HG02759 (cell line): ENCODE results near the gene FOXRED1.

Source experiments
- ATAC-seq: cut with Tn5 transposase; IDR thresholded peaks from one replicate; pipeline ENCODE4 v1.9.1; 2021; ENCODE audit warnings: mild to moderate bottlenecking, moderate library complexity; ENCODE audit not compliant: unreplicated experiment

The FOXRED1 gene

DNA sequence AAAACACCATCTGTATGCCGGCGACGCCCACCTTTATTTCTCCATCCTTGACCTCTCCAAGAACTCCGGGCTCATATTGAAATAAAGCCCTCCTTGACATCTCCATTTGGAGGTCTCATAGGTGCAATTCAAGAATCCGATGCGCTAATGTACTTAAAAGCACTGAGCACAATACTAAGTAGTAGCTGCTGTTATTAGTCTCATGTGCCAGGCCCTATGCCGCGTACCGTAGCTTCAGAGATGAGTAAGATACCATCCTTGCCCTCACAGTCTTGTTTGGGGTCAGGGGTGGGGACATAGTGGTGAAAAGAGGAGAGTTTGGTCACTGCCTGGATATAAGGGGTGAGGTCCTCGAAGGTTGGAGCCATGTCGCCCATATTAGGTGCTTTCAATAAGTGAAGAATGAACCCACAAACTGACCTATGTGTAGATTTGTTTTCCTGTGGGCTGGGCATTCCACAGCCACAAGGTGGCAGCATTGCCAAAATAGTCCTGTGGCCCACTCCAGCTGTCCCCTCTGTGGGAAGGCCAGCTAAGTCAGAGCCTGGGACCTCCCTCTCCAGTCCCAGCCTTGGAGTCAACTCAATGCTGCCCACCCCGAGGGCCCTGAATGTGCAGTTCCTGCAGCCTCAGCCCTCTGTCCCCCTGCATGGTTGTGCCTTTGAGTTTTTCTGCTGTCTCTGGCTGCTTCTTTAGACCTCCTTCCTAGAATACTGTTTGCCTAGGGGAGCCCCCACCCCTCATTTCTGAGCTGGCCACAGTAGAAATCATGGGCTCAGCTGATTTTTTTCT, 41.4 kb downstream of the FOXRED1 start:
- ATAC-seq = peak; percentile 44

DNA sequence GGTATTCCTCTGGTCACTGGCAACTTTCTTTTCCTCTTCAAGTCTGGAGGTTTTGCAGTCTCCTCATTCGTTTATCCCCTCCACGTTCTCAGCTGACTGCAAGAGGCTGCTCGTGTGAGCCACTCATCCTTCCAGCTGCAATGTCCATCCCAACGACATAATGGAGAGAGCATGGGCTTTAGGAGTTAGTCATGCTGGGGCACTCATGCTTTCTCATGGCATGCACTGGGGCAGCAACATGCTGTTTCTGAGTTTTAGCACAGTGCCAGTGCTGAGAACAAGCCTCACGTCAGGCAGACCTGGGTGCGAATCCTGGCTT, 42.0 kb downstream of the FOXRED1 start:
- ATAC-seq = no peak

DNA sequence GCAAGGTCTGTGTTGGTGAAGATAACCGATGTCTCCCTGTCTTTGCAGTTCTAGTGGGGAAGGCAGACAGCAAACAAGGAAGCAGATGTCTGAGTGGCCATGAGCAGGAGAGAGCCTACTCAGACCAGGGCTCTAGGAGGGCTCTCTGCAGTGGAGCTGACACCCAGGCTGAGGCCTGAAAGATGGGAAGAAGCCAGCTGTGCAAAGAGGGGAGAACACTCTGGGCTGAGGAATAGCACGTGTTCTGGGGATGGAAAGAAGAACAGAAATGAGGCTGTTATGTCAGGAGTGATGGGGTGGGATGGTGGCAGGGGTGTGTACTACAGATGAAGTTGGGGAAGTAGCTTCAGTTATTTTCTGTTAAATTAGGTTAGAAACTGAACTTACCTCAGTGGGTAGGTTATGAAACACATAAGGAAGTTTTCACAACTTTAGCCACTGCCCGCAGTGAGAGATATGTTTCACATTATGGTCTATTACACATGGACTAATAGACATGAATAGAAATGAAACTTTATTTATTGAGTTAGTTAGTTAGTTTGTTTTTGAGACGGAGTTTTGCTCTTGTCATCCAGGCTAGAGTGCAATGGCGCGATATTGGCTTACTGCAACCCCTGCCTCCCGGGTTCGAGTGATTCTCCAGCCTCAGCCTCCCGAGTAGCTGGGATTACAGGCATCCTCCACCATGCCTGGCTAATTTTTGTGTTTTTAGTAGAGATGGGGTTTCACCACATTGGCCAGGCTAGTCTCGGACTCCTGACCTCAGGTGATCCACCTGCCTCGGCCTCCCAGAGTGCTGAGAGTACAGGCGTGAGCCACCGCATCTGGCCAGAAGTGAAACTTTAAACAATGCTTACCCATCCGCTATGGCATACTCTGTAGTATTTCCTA, 42.7 kb downstream of the FOXRED1 start:
- peak; percentile 65 for ATAC-seq

GRCh38 chr11:126312961-126313360, 44.0 kb downstream of the FOXRED1 start:
- ATAC-seq = no peak

- no peak for ATAC-seq
These were observed 44.9 kb downstream of the FOXRED1 start for GRCh38 chr11:126313826-126314225.

- ATAC-seq = no peak
These were observed 48.4 kb downstream of the FOXRED1 start for GRCh38 chr11:126317432-126317755.

GRCh38 chr11:126317756-126318573, 49.0 kb downstream of the FOXRED1 start:
- ATAC-seq = peak; percentile 43

GRCh38 chr11:126318574-126319373, 49.8 kb downstream of the FOXRED1 start:
- peak; percentile 90 for ATAC-seq

GRCh38 chr11:126319374-126319740, 50.4 kb downstream of the FOXRED1 start:
- no peak for ATAC-seq

DNA sequence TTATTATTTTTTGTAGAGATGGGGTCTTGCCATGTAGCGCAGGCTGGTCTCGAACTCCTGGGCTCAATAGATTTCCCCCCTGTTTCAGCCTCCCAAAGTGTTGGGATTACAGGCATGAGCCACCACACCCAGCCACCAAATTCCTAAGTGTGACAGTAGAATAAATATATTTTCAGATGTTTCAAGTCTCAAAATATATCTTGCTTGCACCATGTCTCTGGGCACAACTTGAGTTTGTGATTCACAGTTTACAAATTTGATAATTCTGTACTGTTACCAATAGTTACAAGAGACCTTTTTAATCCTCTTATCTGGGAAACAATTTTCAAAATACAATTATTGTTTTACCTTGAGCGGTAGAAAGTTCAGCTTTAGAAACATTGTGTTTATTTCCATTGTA, 54.0 kb downstream of the FOXRED1 start:
- ATAC-seq = no peak

DNA sequence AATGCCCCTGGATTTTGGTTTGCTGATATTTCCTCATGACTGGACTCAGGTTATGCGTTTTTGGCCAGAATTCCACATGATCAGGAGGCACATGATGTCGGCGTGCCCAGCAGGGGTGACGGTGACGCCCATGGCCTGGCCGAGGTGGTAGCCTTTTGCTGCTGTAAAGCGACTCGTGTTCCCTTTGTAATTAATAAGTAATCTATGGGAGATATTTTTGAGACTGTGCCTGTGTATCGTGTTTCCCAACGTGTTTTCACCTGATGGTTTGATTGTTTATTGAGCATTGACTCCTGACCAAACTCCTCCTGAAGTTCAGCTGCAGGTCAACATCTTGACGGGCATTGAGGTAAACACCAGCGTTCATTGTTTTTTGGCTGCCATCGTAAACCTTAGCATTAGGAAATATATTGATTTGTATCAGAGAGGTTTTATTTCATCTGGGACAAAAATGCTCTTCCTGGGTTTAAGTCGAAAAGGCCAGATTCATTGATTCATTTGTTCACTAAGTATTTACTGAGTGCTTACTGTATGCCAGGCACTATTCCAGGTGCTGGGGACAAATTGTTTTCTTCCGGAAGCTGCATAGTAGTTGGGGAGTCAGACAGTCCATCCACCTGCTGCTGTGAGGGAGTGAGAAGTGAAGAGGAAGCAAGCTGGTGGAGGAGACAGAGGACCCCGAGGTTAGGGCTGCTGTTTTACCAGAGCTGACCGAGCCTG, 58.5 kb downstream of the FOXRED1 start:
- no peak for ATAC-seq
